Astrocyte (in vitro differentiated cells and primary cell): ENCODE data around the gene ELP2. TPM values are rescaled to one million over a fixed set of nuclear protein-coding genes. Genes with fewer than 3 reads are reported as not detected.

Experiments used
- DNase-seq: peaks from one replicate; pipeline ENCODE4 v3.0.0-alpha.2; 2010; ENCODE audit warnings: low read depth
- FAIRE-seq: peaks from 2 replicates; lab custom pipeline; 2011; peaks lifted over from hg19 to GRCh38; lab: Jason Lieb, UNC
- H2AFZ ChIP-seq: 2 replicates; pipeline ENCODE4 v1.6.0; 2012; ENCODE audit warnings: low read depth, low read length, inconsistent platforms
- H3K27ac ChIP-seq: 2 replicates; pipeline ENCODE4 v1.5.1; 2011; ENCODE audit warnings: low read depth, low read length, inconsistent platforms
- H3K27me3 ChIP-seq: 2 replicates; pipeline ENCODE4 v1.6.0; 2011; ENCODE audit warnings: low read length, inconsistent platforms; ENCODE audit not compliant: insufficient read depth
- H3K36me3 ChIP-seq: 2 replicates; pipeline ENCODE4 v1.5.1; 2011; ENCODE audit warnings: low read length, inconsistent platforms; ENCODE audit not compliant: insufficient read depth
- H3K4me1 ChIP-seq: 2 replicates; pipeline ENCODE4 v1.5.1; 2011; ENCODE audit warnings: low read length, inconsistent platforms; ENCODE audit not compliant: insufficient read depth
- H3K4me2 ChIP-seq: 2 replicates; pipeline ENCODE4 v1.6.0; 2012; ENCODE audit warnings: low read length, inconsistent platforms
- H3K4me3 ChIP-seq: 2 replicates; pipeline ENCODE4 v1.5.1; 2011; ENCODE audit warnings: low read depth, mild to moderate bottlenecking, low read length, inconsistent platforms; ENCODE audit not compliant: insufficient read depth
- H3K79me2 ChIP-seq: 2 replicates; pipeline ENCODE4 v1.6.0; 2012; ENCODE audit warnings: mild to moderate bottlenecking, low read length, inconsistent platforms; ENCODE audit not compliant: insufficient read depth
- H3K9ac ChIP-seq: 2 replicates; pipeline ENCODE4 v1.6.0; 2012; ENCODE audit warnings: mild to moderate bottlenecking, low read length, inconsistent platforms
- H3K9me3 ChIP-seq: 2 replicates; pipeline ENCODE4 v1.5.1; 2012; ENCODE audit warnings: low read depth, mild to moderate bottlenecking, low read length, inconsistent platforms; ENCODE audit not compliant: insufficient read depth
- H4K20me1 ChIP-seq: 2 replicates; pipeline ENCODE4 v1.6.0; 2012; ENCODE audit warnings: low read length, inconsistent platforms; ENCODE audit not compliant: insufficient read depth
- H3K27ac Mint-ChIP-seq: one replicate; pipeline ENCODE4 v1.8.0; 2021; ENCODE audit warnings: mild to moderate bottlenecking, mixed read lengths; ENCODE audit not compliant: unreplicated experiment
- H3K27me3 Mint-ChIP-seq: one replicate; pipeline ENCODE4 v1.8.0; 2021; ENCODE audit warnings: low read depth, mixed read lengths; ENCODE audit not compliant: unreplicated experiment
- H3K36me3 Mint-ChIP-seq: one replicate; pipeline ENCODE4 v1.8.0; 2021; ENCODE audit warnings: low read depth, mixed read lengths; ENCODE audit not compliant: unreplicated experiment
- H3K4me1 Mint-ChIP-seq: one replicate; pipeline ENCODE4 v1.8.0; 2021; ENCODE audit warnings: low read depth, mixed read lengths; ENCODE audit not compliant: unreplicated experiment
- H3K4me3 Mint-ChIP-seq: one replicate; pipeline ENCODE4 v1.8.0; 2021; ENCODE audit warnings: mild to moderate bottlenecking, moderate library complexity, mixed read lengths; ENCODE audit not compliant: unreplicated experiment
- H3K9me3 Mint-ChIP-seq: one replicate; pipeline ENCODE4 v1.8.0; 2021; ENCODE audit warnings: mild to moderate bottlenecking, mixed read lengths; ENCODE audit not compliant: unreplicated experiment
- EZH2 ChIP-seq: IDR thresholded peaks from 2 replicates; pipeline ENCODE4 v1.6.1; 2012; ENCODE audit warnings: mild to moderate bottlenecking, low read length, inconsistent platforms; ENCODE audit not compliant: insufficient read depth
- total RNA-seq: library from RNA; stranded (reverse); gene quantifications from 2 replicates; pipeline ENCODE4 v1.2.1, GENCODE V29; 2021
- TF ChIP-seq, protein P1 (sequence below): IDR thresholded peaks from 2 replicates; pipeline ENCODE4 v1.5.1; 2011; ENCODE audit warnings: low read depth, mild to moderate bottlenecking, inconsistent platforms, low read length, moderate library complexity; ENCODE audit not compliant: insufficient read depth

ELP2 gene
- total RNA-seq, 1 donor from 2014 or later, result 99.8 TPM

DNA sequence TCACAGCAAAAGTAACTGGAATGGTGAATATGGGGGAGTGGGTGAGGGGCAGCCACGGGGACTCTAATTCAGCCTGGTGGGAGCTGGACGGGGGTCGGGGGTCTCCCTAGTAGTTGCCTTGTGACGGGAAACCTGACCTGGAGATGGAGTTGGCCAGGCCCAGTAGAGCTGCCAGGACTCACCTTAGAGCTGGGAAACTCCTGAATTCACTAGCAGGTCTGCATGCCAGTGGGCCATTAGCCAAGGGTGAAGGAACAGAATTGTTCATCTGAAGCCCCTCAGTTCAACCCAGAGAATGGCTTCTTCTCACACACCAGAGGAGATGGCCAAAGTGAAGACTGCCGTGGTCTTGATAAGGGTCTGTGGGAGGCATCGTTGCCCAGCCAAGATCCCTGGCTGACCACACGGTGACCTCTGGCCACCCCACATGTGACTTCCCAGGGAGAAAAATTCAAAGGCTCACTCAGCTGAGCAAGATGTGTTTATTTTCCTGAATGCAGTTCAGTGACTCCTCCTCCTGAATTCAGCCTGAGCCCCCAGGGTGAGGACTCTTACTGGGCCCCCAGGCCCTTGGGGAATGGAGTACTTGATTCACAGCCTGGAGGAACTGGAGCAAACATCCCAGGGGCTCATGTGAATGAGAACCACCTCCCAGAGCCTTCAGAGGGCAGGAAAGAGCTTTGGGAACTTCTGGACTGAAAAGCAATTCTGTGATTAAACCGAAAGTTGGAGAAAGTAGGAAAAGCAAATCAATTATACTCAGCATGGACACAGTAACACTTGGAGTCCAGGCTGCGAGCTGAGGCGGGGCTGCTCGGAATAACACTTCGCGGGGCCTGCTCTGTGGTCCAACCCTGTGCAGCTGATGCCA, 82.8 kb downstream of the ELP2 start:
- Mint-ChIP-seq H3K27me3 (peaks cover 2% of the 10 kb centered on the region), H3K27ac (no peak overlapping the region), H3K4me1 (peaks cover 8% of the 10 kb centered on the region), H3K36me3 (no peaks in the 10 kb centered on the region), H3K4me3 (no peak overlapping the region), H3K9me3 (peaks cover 7% of the 10 kb centered on the region)
- FAIRE-seq (no peak), DNase-seq (no peak)
- no peak overlapping the region for H3K9ac ChIP-seq
- no peaks in the 10 kb centered on the region for H4K20me1 ChIP-seq
- no peaks in the 10 kb centered on the region for H3K27me3 ChIP-seq
- TF ChIP-seq, protein P1, sequence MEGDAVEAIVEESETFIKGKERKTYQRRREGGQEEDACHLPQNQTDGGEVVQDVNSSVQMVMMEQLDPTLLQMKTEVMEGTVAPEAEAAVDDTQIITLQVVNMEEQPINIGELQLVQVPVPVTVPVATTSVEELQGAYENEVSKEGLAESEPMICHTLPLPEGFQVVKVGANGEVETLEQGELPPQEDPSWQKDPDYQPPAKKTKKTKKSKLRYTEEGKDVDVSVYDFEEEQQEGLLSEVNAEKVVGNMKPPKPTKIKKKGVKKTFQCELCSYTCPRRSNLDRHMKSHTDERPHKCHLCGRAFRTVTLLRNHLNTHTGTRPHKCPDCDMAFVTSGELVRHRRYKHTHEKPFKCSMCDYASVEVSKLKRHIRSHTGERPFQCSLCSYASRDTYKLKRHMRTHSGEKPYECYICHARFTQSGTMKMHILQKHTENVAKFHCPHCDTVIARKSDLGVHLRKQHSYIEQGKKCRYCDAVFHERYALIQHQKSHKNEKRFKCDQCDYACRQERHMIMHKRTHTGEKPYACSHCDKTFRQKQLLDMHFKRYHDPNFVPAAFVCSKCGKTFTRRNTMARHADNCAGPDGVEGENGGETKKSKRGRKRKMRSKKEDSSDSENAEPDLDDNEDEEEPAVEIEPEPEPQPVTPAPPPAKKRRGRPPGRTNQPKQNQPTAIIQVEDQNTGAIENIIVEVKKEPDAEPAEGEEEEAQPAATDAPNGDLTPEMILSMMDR, result no peak
- no peak for TF ChIP-seq EZH2
- H3K4me2 ChIP-seq, result no peak overlapping the region
- H3K4me1 ChIP-seq, result no peaks in the 10 kb centered on the region
- H3K27ac ChIP-seq, result no peak overlapping the region
- H3K36me3 ChIP-seq, result no peaks in the 10 kb centered on the region
- no peak overlapping the region for H2AFZ ChIP-seq
- H3K4me3 ChIP-seq, result no peak overlapping the region
- no peaks in the 10 kb centered on the region for H3K9me3 ChIP-seq
- H3K79me2 ChIP-seq, result no peaks in the 10 kb centered on the region

GRCh38 chr18:36214811-36215210, 85.1 kb downstream of the ELP2 start:
- no peaks in the 10 kb centered on the region for H4K20me1 ChIP-seq

More at GRCh38 chr18:36214811-36215210, 85.1 kb downstream of the ELP2 start:
- no peaks in the 10 kb centered on the region for H3K4me1 ChIP-seq
- Mint-ChIP-seq H3K36me3 (no peaks in the 10 kb centered on the region), H3K4me3 (no peak overlapping the region), H3K27me3 (peaks cover 2% of the 10 kb centered on the region), H3K9me3 (peaks cover 2% of the 10 kb centered on the region), H3K27ac (no peak overlapping the region), H3K4me1 (peaks cover 8% of the 10 kb centered on the region)
- no peaks in the 10 kb centered on the region for H3K79me2 ChIP-seq
- no peak overlapping the region for H3K4me2 ChIP-seq
- H3K9me3 ChIP-seq, result no peaks in the 10 kb centered on the region
- DNase-seq (no peak), FAIRE-seq (no peak)
- no peak overlapping the region for H2AFZ ChIP-seq
- no peaks in the 10 kb centered on the region for H3K27me3 ChIP-seq
- no peak for TF ChIP-seq EZH2
- TF ChIP-seq, protein P1, result no peak
- H3K4me3 ChIP-seq, result no peak overlapping the region
- no peak overlapping the region for H3K9ac ChIP-seq
- no peak overlapping the region for H3K27ac ChIP-seq
- no peaks in the 10 kb centered on the region for H3K36me3 ChIP-seq
